Colonic mucosa (tissue), 4 donors: Measurements from ENCODE around the gene CLECL1. TPM values are rescaled to one million over a fixed set of nuclear protein-coding genes. Genes with fewer than 3 reads are reported as not detected.

ENCODE experiments used
- DNase-seq: peaks from one replicate; pipeline ENCODE4 v3.0.0-alpha.2; 2020
- H3K27ac ChIP-seq: fragments of 200-600 bp; one replicate; pipeline ENCODE4 v1.8.0; 2021
- H3K27me3 ChIP-seq: fragments of 200-600 bp; one replicate; pipeline ENCODE4 v1.8.0; 2021
- H3K36me3 ChIP-seq: fragments of 200-600 bp; one replicate; pipeline ENCODE4 v1.8.0; 2021
- H3K4me1 ChIP-seq: fragments of 200-600 bp; one replicate; pipeline ENCODE4 v1.8.0; 2021; ENCODE audit warnings: mild to moderate bottlenecking
- H3K4me3 ChIP-seq: fragments of 200-600 bp; one replicate; pipeline ENCODE4 v1.8.0; 2021
- H3K9ac ChIP-seq, 2 donors: one replicate each; pipeline ENCODE4 v1.7.0; 2013; ENCODE audit warnings: control low read depth in 2 of 2, low read depth in 2 of 2, low read length in 2 of 2
- H3K9me3 ChIP-seq: fragments of 200-600 bp; one replicate; pipeline ENCODE4 v1.8.0; 2021
- CTCF ChIP-seq: fragments of 200-600 bp; IDR thresholded peaks from one replicate; pipeline ENCODE4 v1.8.0; 2022; ENCODE audit warnings: antibody characterized with exemption, mild to moderate bottlenecking
- intact Hi-C: fragments of 100-400 bp; cut with DNase I; formaldehyde crosslinking; loops from one replicate; pipeline ENCODE4 v1.14.1; 2022
- total RNA-seq, 2 donors: library from RNA; stranded (reverse); fragmentation: NEBNext Ultra II Directional in 1 of 2; extraction: Animal tissue kit (Norgen Biotek cat#: 25700) in 1 of 2; gene quantifications; one replicate each; pipeline ENCODE4 v1.2.1, GENCODE V29; 2021
- donor health status: healthy.
- donor health status: DM: no; HTN: no; CAD: no.
- donor health status: DM: no; HTN: no; CAD: no.

Gene CLECL1
- under 1 TPM in 1 of 2 donors, not detected in 1; 0.40 TPM for total RNA-seq

- intact Hi-C loops: no loop called here
- DNase-seq: no peak
- Histone ChIP-seq H3K9ac (no peak within 1 kb of the TSS), H3K4me3 (no peak within 1 kb of the TSS), H3K36me3 (no peaks in the 10 kb centered on the region), H3K27ac (peak within 1 kb of the TSS; percentile 16), H3K9me3 (no peaks in the 10 kb centered on the region), H3K4me1 (peaks cover 3% of the 10 kb centered on the region), H3K27me3 (no peaks in the 10 kb centered on the region)
- no peak for TF ChIP-seq CTCF
Observed at GRCh38 chr12:9732921-9733461, at the start of gene CLECL1. Gene CLECL1, minus strand, starts transcription at chr12:9733097.

- intact Hi-C loops: no loop called here
- no peak for TF ChIP-seq CTCF
- Histone ChIP-seq H3K36me3 (no peaks in the 10 kb centered on the region), H3K4me3 (no peak overlapping the region), H3K27me3 (no peaks in the 10 kb centered on the region), H3K4me1 (no peaks in the 10 kb centered on the region), H3K9ac (no peak overlapping the region), H3K27ac (no peak overlapping the region), H3K9me3 (no peaks in the 10 kb centered on the region)
- no peak for DNase-seq
Observed at GRCh38 chr12:9781360-9781759, 48.5 kb upstream of the CLECL1 start.

GRCh38 chr12:9779209-9779608, 46.3 kb upstream of the CLECL1 start:
- H3K27ac ChIP-seq: no peak overlapping the region
- H3K9ac ChIP-seq: no peak overlapping the region
- H3K36me3 ChIP-seq: no peaks in the 10 kb centered on the region
- H3K9me3 ChIP-seq: no peaks in the 10 kb centered on the region
- H3K27me3 ChIP-seq: no peaks in the 10 kb centered on the region
- no peak for DNase-seq
- H3K4me1 ChIP-seq: no peaks in the 10 kb centered on the region
- TF ChIP-seq CTCF: no peak
- intact Hi-C loops: no loop called here
- H3K4me3 ChIP-seq: no peak overlapping the region

GRCh38 chr12:9776781-9777180, 43.9 kb upstream of the CLECL1 start:
- TF ChIP-seq CTCF: no peak
- Histone ChIP-seq H3K27me3 (no peaks in the 10 kb centered on the region), H3K4me3 (no peak overlapping the region), H3K27ac (no peak overlapping the region), H3K4me1 (no peaks in the 10 kb centered on the region), H3K9ac (no peak overlapping the region), H3K36me3 (no peaks in the 10 kb centered on the region), H3K9me3 (no peaks in the 10 kb centered on the region)
- intact Hi-C loops: no loop called here
- DNase-seq: no peak

- no peaks in the 10 kb centered on the region for H3K27me3 ChIP-seq
- no peaks in the 10 kb centered on the region for H3K36me3 ChIP-seq
- intact Hi-C loops: no loop called here
- H3K4me1 ChIP-seq: no peaks in the 10 kb centered on the region
- no peaks in the 10 kb centered on the region for H3K9me3 ChIP-seq
- TF ChIP-seq CTCF: no peak
- no peak for DNase-seq
- H3K9ac ChIP-seq: no peak overlapping the region
- no peak overlapping the region for H3K4me3 ChIP-seq
- no peak overlapping the region for H3K27ac ChIP-seq
Observed at GRCh38 chr12:9773216-9773877, 40.5 kb upstream of the CLECL1 start.
